UCSD-AML1 (cell line): ENCODE data around the gene VPS33A.
"Not testable (repeated sequence)": the region's sequence is repeated elsewhere in the genome, so short reads cannot be mapped to it uniquely, and the experiment has no call there.

Experiments used
- DNase-seq: peaks from one replicate; lab custom pipeline; 2025; ENCODE audit not compliant: unreplicated experiment; lab: John Stamatoyannopoulos, UW

VPS33A gene

DNA sequence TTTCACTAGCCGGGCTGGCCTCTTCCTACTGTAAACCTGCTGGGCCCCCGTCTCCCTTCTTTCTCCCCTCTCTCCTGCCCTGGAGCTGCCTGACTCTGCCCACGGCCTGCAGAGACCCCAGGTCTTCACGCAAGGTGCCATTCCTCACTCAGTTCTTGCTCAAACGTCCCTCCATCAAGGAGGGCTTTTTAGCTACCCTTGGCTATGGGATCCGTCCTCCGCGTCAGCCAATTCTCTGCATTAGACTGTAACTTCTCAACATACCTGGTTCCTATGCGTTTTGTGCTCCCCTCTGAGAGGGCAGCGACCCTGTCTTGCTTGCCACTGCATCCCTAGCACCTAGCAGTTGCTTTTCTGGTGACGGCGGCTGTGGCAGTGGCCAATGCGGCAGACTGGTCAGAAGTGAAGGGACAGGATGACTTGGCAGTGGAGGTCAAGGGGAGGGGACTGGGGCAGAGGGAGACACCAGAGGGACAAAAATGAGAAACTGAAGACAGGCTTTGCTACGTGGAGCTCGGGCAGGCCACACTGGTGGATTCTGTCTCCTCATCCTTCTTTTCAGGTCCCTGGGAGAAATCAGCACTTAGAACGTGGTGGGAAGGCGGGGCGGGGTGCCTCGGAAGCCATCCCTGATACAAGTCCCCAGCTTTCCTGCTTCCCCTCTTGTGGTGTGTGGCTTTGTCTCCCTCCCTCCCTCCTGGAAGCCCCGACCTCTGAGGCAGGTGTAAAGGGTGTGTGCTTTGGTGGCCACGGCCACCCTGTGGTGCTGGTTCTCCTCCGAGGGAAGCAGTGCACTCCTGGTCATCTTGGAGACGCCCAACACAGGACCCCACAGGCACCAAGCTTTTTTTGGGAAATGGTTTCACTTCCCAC is 61.0 kb downstream of the VPS33A start:
- DNase-seq = no peak

DNA sequence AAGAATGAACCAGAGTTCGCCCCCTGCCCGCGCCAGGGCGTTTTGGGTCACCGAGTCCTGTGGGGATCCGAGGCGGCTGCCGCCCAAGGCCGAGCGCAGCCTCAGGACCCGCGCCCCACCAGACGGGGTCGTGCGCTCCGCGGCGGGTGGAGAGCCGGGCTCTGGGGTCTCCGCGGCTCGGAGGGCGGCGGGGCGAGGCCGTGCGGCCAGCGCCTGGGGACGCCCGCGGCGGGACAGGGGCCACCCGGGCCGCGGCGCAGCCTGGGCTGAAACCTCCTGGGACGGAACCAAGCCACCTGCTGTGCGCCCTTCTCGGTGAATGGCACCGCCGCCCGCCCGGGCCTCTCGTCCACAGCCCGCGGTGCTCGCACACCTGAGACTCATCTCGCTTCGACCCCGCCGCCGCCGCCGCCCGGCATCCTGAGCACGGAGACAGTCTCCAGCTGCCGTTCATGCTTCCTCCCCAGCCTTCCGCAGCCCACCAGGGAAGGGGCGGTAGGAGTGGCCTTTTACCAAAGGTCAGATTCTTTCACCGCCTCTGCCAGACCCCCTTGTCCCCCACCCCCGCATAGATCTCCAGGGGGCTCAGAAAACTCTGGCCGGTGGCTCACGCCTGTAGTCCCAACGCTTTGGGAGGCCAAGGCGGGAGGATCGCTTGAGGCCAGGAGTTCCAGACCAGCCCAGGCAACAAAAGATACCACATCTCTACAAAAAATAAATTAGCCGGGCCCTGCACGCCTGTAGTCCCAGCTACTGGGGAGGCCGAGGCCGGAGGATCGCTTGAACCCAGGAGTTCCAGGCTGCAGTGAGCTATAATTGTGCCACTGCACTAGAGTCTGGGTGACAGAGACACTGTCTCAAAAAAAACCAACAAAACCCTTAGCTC is 61.9 kb downstream of the VPS33A start:
- DNase-seq = no peak

DNA sequence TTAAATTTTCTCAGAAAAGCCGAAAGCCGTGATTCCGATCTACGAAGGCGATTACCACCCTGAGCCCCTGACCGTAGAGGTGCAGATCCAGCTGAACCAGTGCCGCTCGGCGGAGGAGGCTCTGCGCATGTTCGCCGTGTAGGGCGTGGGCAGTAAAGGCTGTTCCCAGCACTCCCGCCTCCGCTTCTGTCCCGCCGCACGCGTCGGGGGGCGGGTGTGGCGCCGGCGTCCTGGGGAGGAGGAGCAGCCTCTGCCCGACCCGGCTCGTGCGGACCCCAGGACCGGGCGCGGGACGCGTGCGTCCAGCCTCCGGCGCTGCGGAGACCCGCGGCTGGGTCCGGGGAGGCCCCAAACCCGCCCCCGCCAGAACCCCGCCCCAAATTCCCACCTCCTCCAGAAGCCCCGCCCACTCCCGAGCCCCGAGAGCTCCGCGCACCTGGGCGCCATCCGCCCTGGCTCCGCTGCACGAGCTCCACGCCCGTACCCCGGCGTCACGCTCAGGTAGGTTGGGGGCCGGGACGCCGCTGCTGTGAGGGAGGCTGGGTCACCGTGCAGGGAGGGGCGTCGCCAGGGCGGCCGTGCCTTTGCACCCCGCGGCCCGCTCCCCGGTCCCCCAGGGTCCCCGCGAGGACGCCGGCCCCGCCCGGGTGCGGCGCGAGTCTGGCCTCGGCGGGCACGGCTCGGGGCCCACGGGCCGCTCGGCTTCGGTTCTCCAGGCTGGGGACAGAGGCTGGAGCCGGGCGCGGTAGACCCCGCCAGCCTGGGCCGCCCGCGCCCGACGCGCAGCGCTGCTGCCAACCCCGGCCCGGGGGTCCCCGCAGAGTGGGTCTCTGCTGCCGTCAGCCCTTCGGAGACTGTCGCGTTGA is 62.8 kb downstream of the VPS33A start, which contains the start of gene B3GNT4:
Gene B3GNT4, plus strand, starts transcription at position 409 of the 866 bp plus-strand sequence. CDS start 910 bp downstream, outside the sequence.
- no peak for DNase-seq

GRCh38 chr12:122202811-122203210 is 63.5 kb downstream of the VPS33A start:
- not testable (repeated sequence) for DNase-seq

GRCh38 chr12:122202017-122202416 is 64.3 kb downstream of the VPS33A start:
- DNase-seq = no peak

GRCh38 chr12:122201381-122201780 is 64.9 kb downstream of the VPS33A start:
- no peak for DNase-seq

DNA sequence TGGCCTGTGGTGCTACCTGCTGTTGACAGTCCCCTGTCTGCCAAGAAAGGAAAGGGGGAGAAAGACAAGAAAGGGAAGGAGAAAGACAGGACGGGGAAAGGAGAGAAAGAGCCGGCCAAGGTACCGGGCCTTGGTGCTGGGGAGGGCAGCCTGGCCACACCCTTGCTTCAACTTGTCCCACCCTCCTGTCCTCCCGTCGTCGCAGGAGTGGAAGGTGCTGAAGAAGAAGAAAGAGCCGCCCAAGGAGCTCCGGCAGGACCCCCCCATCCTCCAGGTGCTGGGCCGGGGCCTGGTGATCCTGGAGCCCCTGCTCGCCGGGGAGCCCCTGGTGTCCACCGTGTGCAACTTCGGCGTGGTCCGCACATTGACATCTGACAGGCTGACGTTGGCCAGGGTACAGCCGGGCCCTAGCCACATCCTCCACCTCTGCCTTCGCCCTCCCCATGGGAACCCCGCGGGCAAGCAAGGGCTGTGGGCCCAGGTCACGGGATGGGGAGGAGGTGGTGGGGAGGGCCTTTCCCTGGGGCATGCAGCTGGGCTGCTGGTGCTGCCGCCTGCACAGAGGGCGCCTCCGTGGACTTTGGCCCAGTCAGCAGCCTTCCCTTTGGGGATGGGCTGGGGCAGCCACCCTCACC is 65.6 kb downstream of the VPS33A start:
- no peak for DNase-seq

GRCh38 chr12:122199484-122200355 is 66.6 kb downstream of the VPS33A start:
- DNase-seq = no peak

- no peak for DNase-seq
These were observed 68.7 kb downstream of the VPS33A start for GRCh38 chr12:122197612-122197966.

GRCh38 chr12:122195405-122195804 is 70.9 kb downstream of the VPS33A start:
- DNase-seq = no peak

DNA sequence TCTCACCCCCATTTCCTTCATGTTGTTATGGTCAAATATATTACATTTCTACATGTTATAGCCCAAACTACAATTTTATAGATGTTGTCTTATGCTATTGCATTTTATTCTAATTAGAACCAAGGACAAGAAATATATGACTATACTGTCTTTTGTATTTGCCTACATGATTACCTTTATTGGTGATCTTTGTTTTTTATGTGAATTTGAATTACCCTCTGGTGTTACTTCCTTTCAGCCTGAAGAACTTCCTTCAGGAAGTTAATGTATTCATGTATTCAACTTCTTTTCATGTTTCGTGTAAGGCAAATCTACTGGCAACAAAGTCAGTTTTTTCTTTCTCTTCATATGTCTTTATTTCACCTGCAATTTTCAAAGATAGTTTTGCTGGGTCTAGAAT is 71.5 kb downstream of the VPS33A start:
- no peak for DNase-seq

DNA sequence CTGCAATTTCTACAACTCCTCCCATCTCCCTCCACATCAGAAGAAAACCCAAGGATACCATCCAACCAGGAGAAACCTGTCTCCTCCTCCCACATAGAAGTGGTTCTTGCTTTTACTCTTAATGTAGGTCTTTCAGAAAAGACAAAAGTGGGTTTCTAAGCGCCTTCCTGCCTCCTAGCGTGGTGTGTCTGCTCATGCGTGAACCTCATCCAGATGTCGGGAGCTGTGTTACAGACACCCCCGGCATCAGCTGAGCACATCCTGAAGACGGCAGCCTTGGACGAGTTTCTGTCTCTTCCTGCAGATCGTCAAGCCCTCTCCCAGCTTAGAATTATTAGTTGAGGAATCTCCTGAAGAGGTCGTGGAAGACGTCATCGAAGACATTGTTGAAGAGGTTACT is 73.9 kb downstream of the VPS33A start:
- DNase-seq = no peak

- DNase-seq = peak; percentile 59
These were observed 75.2 kb downstream of the VPS33A start for GRCh38 chr12:122190842-122191668.

- no peak for DNase-seq
These were observed 76.4 kb downstream of the VPS33A start for GRCh38 chr12:122189626-122190475.

DNA sequence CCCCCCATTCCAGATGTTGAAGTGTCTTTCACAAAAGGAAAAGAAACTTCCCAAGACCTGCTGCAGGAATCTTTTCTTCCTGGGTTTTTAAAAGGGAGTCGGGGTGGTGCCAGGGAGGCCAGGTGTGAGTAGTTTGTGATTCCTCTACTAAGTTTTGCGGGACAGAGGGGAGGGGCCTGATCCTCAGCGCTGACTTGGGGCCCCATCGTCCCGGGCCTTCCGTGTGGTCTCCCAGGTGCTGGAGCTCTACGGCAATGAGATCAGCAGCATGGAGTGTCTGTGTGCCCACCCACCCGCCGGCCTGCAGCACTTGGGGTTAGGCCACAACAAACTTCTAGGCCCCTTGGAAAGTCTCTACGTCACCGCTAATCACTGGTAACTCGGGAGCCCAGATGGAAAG is 78.8 kb downstream of the VPS33A start:
- DNase-seq = no peak

DNA sequence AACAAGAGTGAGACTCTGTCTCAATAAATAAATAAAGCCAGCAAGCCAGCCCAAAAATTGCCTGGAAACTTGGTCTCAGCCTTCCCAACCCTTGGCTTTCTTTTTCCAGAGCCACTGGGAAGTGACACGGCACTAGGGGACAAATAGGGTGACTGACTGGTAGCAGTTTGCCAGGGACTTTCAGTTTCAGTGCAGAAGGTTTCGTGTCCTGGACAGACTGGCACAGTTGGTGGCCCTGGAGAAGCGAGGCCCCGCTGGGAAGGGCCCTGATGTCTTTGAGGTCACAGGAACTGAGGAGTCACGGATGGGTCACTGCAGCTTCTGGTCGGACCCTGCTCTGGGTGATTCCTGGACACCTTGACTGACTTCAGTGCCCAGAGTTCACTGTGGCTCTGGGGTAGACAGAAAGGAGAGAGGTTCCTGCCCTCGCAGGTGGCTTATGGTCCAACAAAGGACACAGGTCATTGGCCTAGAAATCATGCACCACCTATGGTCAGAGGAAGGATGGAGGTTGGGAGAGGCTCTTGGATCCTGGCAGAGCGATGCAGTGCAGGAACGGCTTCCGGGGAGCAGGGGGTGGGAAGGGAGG is 80.7 kb downstream of the VPS33A start:
- no peak for DNase-seq

- no peak for DNase-seq
These were observed 81.2 kb downstream of the VPS33A start for GRCh38 chr12:122185079-122185478.
